Heart right ventricle (tissue), 16 donors: Measurements from ENCODE around the gene OR5K1. TPM values are rescaled to one million over a fixed set of nuclear protein-coding genes. Genes with fewer than 3 reads are reported as not detected.

Experiments used
- ATAC-seq, 8 donors: fragments of 200-7000 bp; cut with Tn5 transposase; one replicate each; pipeline ENCODE4 v1.9.1; 2020; ENCODE audit warnings: mild to moderate bottlenecking in 8 of 8, moderate library complexity in 8 of 8, moderate number of reproducible peaks in 1 of 8
- DNase-seq, 2 donors: peaks; one replicate each; pipeline ENCODE4 v3.0.0-alpha.2; 2020
- H3K27ac ChIP-seq, 10 donors: fragments of 200-600 bp; sonication (generic) in 2 of 10; one replicate each; pipeline versions ENCODE4 v1.5.0 to v1.8.0; 2020 to 2022; ENCODE audit warnings: mild to moderate bottlenecking in 3 of 10
- H3K27me3 ChIP-seq, 7 donors: fragments of 200-600 bp; one replicate each; pipeline ENCODE4 v1.8.0; 2021 to 2022; ENCODE audit warnings: mild to moderate bottlenecking in 2 of 7
- H3K36me3 ChIP-seq, 9 donors: fragments of 200-600 bp; sonication (generic) in 1 of 9; one replicate each; pipeline versions ENCODE4 v1.5.0 to v1.8.0; 2020 to 2022; ENCODE audit warnings: mild to moderate bottlenecking in 2 of 9
- H3K4me1 ChIP-seq, 9 donors: fragments of 200-600 bp; sonication (generic) in 1 of 9; one replicate each; pipeline versions ENCODE4 v1.5.0 to v1.8.0; 2020 to 2022; ENCODE audit warnings: mild to moderate bottlenecking in 4 of 9
- H3K4me3 ChIP-seq, 10 donors: fragments of 200-600 bp; sonication (generic) in 2 of 10; one replicate each; pipeline versions ENCODE4 v1.5.0 to v1.8.0; 2020 to 2022; ENCODE audit warnings: mild to moderate bottlenecking in 7 of 10, moderate library complexity in 2 of 10
- H3K9me3 ChIP-seq, 11 donors: fragments of 200-600 bp in 10 of 11; sonication (generic) in 2 of 11; one replicate each; pipeline versions ENCODE4 v1.5.0 to v1.8.0; 2013 to 2022; ENCODE audit warnings: mild to moderate bottlenecking in 2 of 11, control low read depth in 1 of 11, moderate library complexity in 1 of 11
- CTCF ChIP-seq, 9 donors: fragments of 200-600 bp; sonication (generic) in 2 of 9; IDR thresholded peaks; one replicate each; pipeline versions ENCODE4 v1.5.0 to v1.8.0; 2021 to 2022; ENCODE audit warnings: antibody characterized with exemption in 9 of 9, mild to moderate bottlenecking in 5 of 9, moderate library complexity in 1 of 9
- WGBS, 2 donors: extraction: QIAGEN DNeasy Blood & Tissue Kit; methylation state at CpG; one replicate each; pipeline ENCODE4 v1.1.7; 2013; ENCODE audit warnings: inconsistent platforms in 1 of 2; 5-methylcytosine and 5-hydroxymethylcytosine counted together
- intact Hi-C, 10 donors: fragments of 100-400 bp; cut with DNase I; formaldehyde crosslinking; loops; one replicate each; pipeline versions ENCODE4 v1.11.1 to v1.14.2; 2022
- long read RNA-seq, 3 donors: library from polyadenylated mRNA; unstranded; transcript quantifications; one replicate each; pipeline ENCODE4 v2.0.0, GENCODE V29; 2020 to 2021
- polyA plus RNA-seq, 2 donors: library from polyadenylated mRNA; stranded (reverse); fragments of 200-250 nt; gene quantifications; one replicate each; pipeline ENCODE4 v1.2.3, GENCODE V29; 2013
- total RNA-seq, 10 donors: library from RNA; stranded (reverse); fragmentation: NEBNext Ultra II Directional in 3 of 10; extraction: Animal tissue kit (Norgen Biotek cat#: 25700) in 3 of 10; gene quantifications; one replicate each; pipeline versions ENCODE4 v1.2.1 to v1.2.4, GENCODE V29; 2021 to 2023
- donor health status: Arrhythmogenic right ventricular cardiomyopathy.
- donor health status: ischemic (EF 13 %, LVEDD 7.1; RV severe dilation, severe dysfunction).
- donor health status: healthy with polysubstance abuse.
- donor health status: DM: no; HTN: yes; CAD: no.
- donor health status: DM: no; HTN: no; CAD: no.
- donor health status: ischemic (EF 25% LVEDD 6.9; RV normal size, moderate dysfunction).
- donor health status: ischemic (EF 25% LVEDD 5.7; RV mildly dilated, moderate dysfunction).
- donor health status: healthy.
- donor health status: DM: yes; HTN: yes; CAD: no.
- donor health status: Ischemic cardiomyopathy.
- donor health status: ischemic (EF 35%, LVEDD 5.7; RV mildly dilated, moderate dysfunction).
- donor health status: nonischemic (EF 11% LVEDD 7.7; RV severe dilation, severe dysfunction).
- donor health status: DM: yes; HTN: yes; CAD: no.
- donor health status: PGD.
- donor health status: ischemic (EF 29% LVEDD 5.4; RV normal size, mild dysfunction).
- donor health status: nonischemic (EF 23%, LVEDD 6.1; RV moderate dilation, normal function).

Gene OR5K1
- not detected for total RNA-seq
- not detected for polyA plus RNA-seq
- long read RNA-seq, donor 1: 0 reads
- long read RNA-seq, donor 2: 0 reads
- long read RNA-seq, donor 3: 0 reads

DNA sequence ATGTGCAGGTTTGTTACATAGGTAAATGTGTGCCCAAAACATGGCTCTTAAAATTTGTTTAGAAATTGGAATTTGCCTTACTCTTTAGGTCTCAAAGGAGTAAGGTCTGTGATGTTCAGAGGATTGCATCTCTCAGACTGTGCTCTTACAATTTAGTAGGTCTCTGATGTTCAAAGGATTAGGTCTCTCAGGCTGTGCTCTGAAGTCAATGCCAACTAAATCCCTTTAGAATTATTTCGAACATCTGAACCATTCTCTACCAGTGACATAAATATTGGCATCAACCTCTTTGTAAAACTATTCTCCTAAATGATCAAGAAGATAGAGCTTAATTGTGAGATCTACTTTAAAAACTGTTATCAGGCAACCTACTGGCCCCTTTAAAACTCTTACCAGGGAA is at the start of gene OR5K1:
Gene OR5K1 (plus strand): TSS at position 301 of the 400 bp plus-strand sequence. CDS start 6,376 bp downstream, outside the sequence.
- H3K9me3 ChIP-seq: peaks cover 0 to 36% (median under 1%) of the 10 kb centered on the region in 11 donors
- H3K27ac ChIP-seq: no peak within 1 kb of the TSS
- H3K4me3 ChIP-seq: no peak within 1 kb of the TSS
- DNase-seq: no peak
- H3K36me3 ChIP-seq: no peaks in the 10 kb centered on the region
- no peak for ATAC-seq
- 75 to 84% methylated on average over 1 of the region's 1 CpG for WGBS, 2 donors
- no peak for TF ChIP-seq CTCF (IDR thresholded peaks at IDR 0.05)
- intact Hi-C loops: no loop called here
- H3K4me1 ChIP-seq: no peaks in the 10 kb centered on the region
- H3K27me3 ChIP-seq: no peaks in the 10 kb centered on the region

GRCh38 chr3:98432575-98432974 is 30.4 kb upstream of the OR5K1 start:
- Histone ChIP-seq H3K4me1 (no peaks in the 10 kb centered on the region), H3K27ac (no peak overlapping the region), H3K4me3 (no peak overlapping the region), H3K27me3 (no peaks in the 10 kb centered on the region), H3K36me3 (no peaks in the 10 kb centered on the region), H3K9me3 (peaks cover 0 to 45% (median 29%) of the 10 kb centered on the region in 11 donors)
- intact Hi-C loops: no loop called here
- TF ChIP-seq CTCF (IDR thresholded peaks at IDR 0.05): no peak
- no peak for ATAC-seq
- DNase-seq: no peak

- H3K4me1 ChIP-seq: no peaks in the 10 kb centered on the region
- 23 to 30% methylated on average over 2 of the region's 2 CpGs for WGBS, 2 donors
- no peak overlapping the region for H3K4me3 ChIP-seq
- H3K27ac ChIP-seq: no peak overlapping the region
- H3K27me3 ChIP-seq: no peaks in the 10 kb centered on the region
- intact Hi-C loops: no loop called here
- peaks cover 0 to 33% (median 23%) of the 10 kb centered on the region in 11 donors for H3K9me3 ChIP-seq
- no peaks in the 10 kb centered on the region for H3K36me3 ChIP-seq
- TF ChIP-seq CTCF (IDR thresholded peaks at IDR 0.05): no peak
- DNase-seq (no peak), ATAC-seq (no peak)
Measured at GRCh38 chr3:98433764-98434163, 29.2 kb upstream of the OR5K1 start.

GRCh38 chr3:98434412-98434811 is 28.6 kb upstream of the OR5K1 start:
- DNase-seq (no peak), ATAC-seq (no peak)
- Histone ChIP-seq H3K27me3 (no peaks in the 10 kb centered on the region), H3K27ac (no peak overlapping the region), H3K4me1 (no peaks in the 10 kb centered on the region), H3K4me3 (no peak overlapping the region), H3K36me3 (no peaks in the 10 kb centered on the region), H3K9me3 (peaks cover 0 to 27% (median 16%) of the 10 kb centered on the region in 11 donors)
- TF ChIP-seq CTCF (IDR thresholded peaks at IDR 0.05): no peak
- WGBS, 2 donors: 77 to 80% methylated on average over 4 of the region's 4 CpGs
- intact Hi-C loops: no loop called here
